ENCODE results near the gene SRRT.

GRCh38 chr7:100882201-100882600, 7.3 kb downstream of the SRRT start:
- TF ChIP-seq CTCF (conservative IDR thresholded peaks at IDR 0.05 in 1 of 2, IDR thresholded peaks at IDR 0.05 in 1 of 2; ENCODE audit: low read depth in 1 of 2, low read length in 2 of 2) (no peak), EZH2 (IDR thresholded peaks at IDR 0.05; ENCODE audit: low read length, missing control alignments) (no peak)

Measured in fibroblast of lung (primary cell).